ENCODE data around the gene RNF150.

Gene RNF150

GRCh38 chr4:140857111-140857510 is 276.2 kb downstream of the RNF150 start:
- no peak for DNase-seq (ENCODE audit: low read depth in 1 of 2, low spot score in 1 of 2)
- no peak for TF ChIP-seq REST (IDR thresholded peaks at IDR 0.05; ENCODE audit: insufficient replicate concordance, low read depth)
- no peak for TF ChIP-seq GABPA (IDR thresholded peaks at IDR 0.05; ENCODE audit: low read depth)
- H3K4me3 ChIP-seq (replicated peaks; ENCODE audit: insufficient read depth, low read length): no peak overlapping the region
- H3K27me3 ChIP-seq (ENCODE audit: insufficient read depth, poor library complexity, severe bottlenecking): no peaks in the 10 kb centered on the region
- no peak overlapping the region for H3K27ac ChIP-seq (replicated peaks)

- no peak for TF ChIP-seq REST (IDR thresholded peaks at IDR 0.05; ENCODE audit: insufficient replicate concordance, low read depth)
- no peak for TF ChIP-seq SPI1 (IDR thresholded peaks at IDR 0.05; ENCODE audit: borderline replicate concordance, low read depth)
- no peak for TF ChIP-seq GABPA (IDR thresholded peaks at IDR 0.05; ENCODE audit: low read depth)
- no peak for TF ChIP-seq POLR2AphosphoS5 (IDR thresholded peaks at IDR 0.05; ENCODE audit: low read depth)
- no peak for TF ChIP-seq CTCF (IDR thresholded peaks at IDR 0.05; ENCODE audit: insufficient read depth, low read length)
- DNase-seq (ENCODE audit: low read depth in 1 of 2, low spot score in 1 of 2): no peak
- Histone ChIP-seq H3K4me3 (replicated peaks; ENCODE audit: insufficient read depth, low read length) (no peak overlapping the region), H3K27me3 (ENCODE audit: insufficient read depth, poor library complexity, severe bottlenecking) (no peaks in the 10 kb centered on the region), H3K27ac (replicated peaks) (no peak overlapping the region)
These were observed 276.6 kb downstream of the RNF150 start for GRCh38 chr4:140856621-140857062.

- no peak for TF ChIP-seq POLR2AphosphoS5 (IDR thresholded peaks at IDR 0.05; ENCODE audit: low read depth)
- no peak for TF ChIP-seq SPI1 (IDR thresholded peaks at IDR 0.05; ENCODE audit: borderline replicate concordance, low read depth)
- no peak for TF ChIP-seq CTCF (IDR thresholded peaks at IDR 0.05; ENCODE audit: insufficient read depth, low read length)
- no peak for TF ChIP-seq GABPA (IDR thresholded peaks at IDR 0.05; ENCODE audit: low read depth)
- TF ChIP-seq REST (IDR thresholded peaks at IDR 0.05; ENCODE audit: insufficient replicate concordance, low read depth): no peak
- Histone ChIP-seq H3K27me3 (ENCODE audit: insufficient read depth, poor library complexity, severe bottlenecking) (no peaks in the 10 kb centered on the region), H3K4me3 (replicated peaks; ENCODE audit: insufficient read depth, low read length) (no peak overlapping the region), H3K27ac (replicated peaks) (no peak overlapping the region)
- DNase-seq (ENCODE audit: low read depth in 1 of 2, low spot score in 1 of 2): no peak
These were observed 279.1 kb downstream of the RNF150 start for GRCh38 chr4:140854168-140854567.

- TF ChIP-seq GABPA (IDR thresholded peaks at IDR 0.05; ENCODE audit: low read depth): no peak
- TF ChIP-seq SPI1 (IDR thresholded peaks at IDR 0.05; ENCODE audit: borderline replicate concordance, low read depth): no peak
- TF ChIP-seq REST (IDR thresholded peaks at IDR 0.05; ENCODE audit: insufficient replicate concordance, low read depth): no peak
- TF ChIP-seq POLR2AphosphoS5 (IDR thresholded peaks at IDR 0.05; ENCODE audit: low read depth): no peak
- no peak for TF ChIP-seq CTCF (IDR thresholded peaks at IDR 0.05; ENCODE audit: insufficient read depth, low read length)
- Histone ChIP-seq H3K4me3 (replicated peaks; ENCODE audit: insufficient read depth, low read length) (no peak overlapping the region), H3K27me3 (ENCODE audit: insufficient read depth, poor library complexity, severe bottlenecking) (peaks cover under 1% of the 10 kb centered on the region), H3K27ac (replicated peaks) (no peak overlapping the region)
- DNase-seq (ENCODE audit: low read depth in 1 of 2, low spot score in 1 of 2): no peak
These were observed 281.5 kb downstream of the RNF150 start for GRCh38 chr4:140851804-140852203.
